ENCODE measurements around the gene GFPT1. TPM values are rescaled to one million over a fixed set of nuclear protein-coding genes. Genes with fewer than 3 reads are reported as not detected.

The GFPT1 gene
- total RNA-seq (10 to 100 TPM; 14.9 to 22.1 (median 19.8) TPM), total RNA-seq (49.0 to 166 (median 70.3) reads per million in 29 experiments)
- total RNA-seq (2013), result 16.7 TPM

DNA sequence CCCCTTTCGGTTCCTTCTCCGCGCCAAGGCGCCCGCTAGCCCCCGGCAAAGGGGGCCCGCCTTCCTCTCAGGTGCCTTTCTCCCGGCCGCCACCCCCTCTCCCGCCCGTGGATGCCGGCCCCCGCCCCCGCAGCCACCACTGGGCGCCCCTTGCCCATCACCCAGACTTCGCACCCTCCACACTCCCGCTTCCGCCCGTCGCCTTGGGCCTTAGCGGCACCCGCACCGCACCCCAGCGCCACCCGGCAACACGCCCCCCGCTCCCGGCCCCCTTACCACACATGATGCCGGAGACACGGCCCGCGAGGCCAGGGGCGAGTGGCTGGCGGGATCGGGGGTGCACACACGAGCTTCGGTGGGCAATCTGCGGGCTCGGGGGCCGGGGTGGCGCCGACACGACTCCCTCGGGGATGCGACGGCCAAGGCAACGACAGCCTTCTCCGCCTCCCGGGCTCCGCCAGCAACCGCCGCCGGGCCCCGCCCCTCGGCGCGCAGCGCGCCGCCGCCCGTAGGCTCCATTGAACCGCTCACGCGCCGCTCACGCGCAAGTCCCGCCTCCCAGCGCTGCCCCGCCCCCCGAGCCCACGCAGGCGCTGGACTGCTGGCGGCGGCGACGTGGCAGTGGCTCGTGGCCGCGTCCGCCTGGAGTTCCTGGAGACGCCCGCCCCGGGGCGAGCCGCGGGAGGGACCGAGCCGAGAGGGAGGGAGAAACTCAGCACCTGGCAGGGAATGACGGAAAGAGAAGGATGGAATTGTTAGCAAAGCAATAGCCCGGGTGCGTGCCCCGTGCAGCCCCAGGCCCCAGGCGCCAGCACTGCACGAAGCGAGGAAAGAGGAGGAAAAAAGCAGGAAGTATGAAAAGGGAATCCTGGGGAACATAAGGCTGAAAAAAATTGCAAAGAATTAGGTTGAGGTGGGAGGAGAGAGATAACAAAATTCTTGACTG, at the start of gene GFPT1:
Gene GFPT1 (minus strand): TSS at position 439 of the 946 bp plus-strand sequence. CDS start 156 bp downstream, at position 283.
- H3K4me3 ChIP-seq (ENCODE audit: control insufficient read depth in 1 of 2, extremely low read depth in 1 of 2, low read length in 1 of 2), result peak within 1 kb of the TSS; percentile 61 to 64
- H3K4me3 Mint-ChIP-seq, result peak within 1 kb of the TSS; percentile 80 to 87 (median 84)
- DNase-seq (peak; percentile 80 to 97 (median 89)), ATAC-seq (replicated peaks in 1 of 4) (peak; percentile 95 to 99 (median 96))
- ChIA-PET POLR2A (interaction anchor here in 1 of 2 donors (0.5 to 1.0 kb wide), 2 partner anchors 46 to 48 kb away, joined by 3 to 5 read pairs; no protein-coding TSS in a partner anchor), CTCF (interaction anchor here in 1 of 2 donors (1.0 to 1.8 kb wide), 3 partner anchors 10 to 336 kb away, joined by 4 to 8 read pairs (median 5); partner anchors contain the start of gene NFU1)
- under 1% methylated on average over 87 of the region's 97 CpGs for WGBS (ENCODE audit: insufficient coverage)
- H3K27me3 ChIP-seq (replicated peaks in 1 of 2; ENCODE audit: control insufficient read depth in 2 of 2, extremely low read depth in 1 of 2, insufficient read depth in 2 of 2, low read length in 1 of 2), result no peaks in the 10 kb centered on the region
- peak within 1 kb of the TSS; percentile 67 to 85 for H3K27ac Mint-ChIP-seq
- peaks cover 43 to 49% (median 46%) of the 10 kb centered on the region in 3 donors for H3K4me1 Mint-ChIP-seq
- no peaks in the 10 kb centered on the region for H3K36me3 ChIP-seq (ENCODE audit: control insufficient read depth in 2 of 2, extremely low read depth in 1 of 2, insufficient read depth in 1 of 2, low read length in 1 of 2)
- H3K4me1 ChIP-seq (ENCODE audit: control insufficient read depth in 1 of 2, extremely low read depth in 1 of 2, insufficient read depth in 2 of 2, low read length in 2 of 2), result peaks cover 15 to 18% of the 10 kb centered on the region in 2 experiments
- H3K36me3 Mint-ChIP-seq, result peaks cover 7% of the 10 kb centered on the region
- H3K27ac ChIP-seq (ENCODE audit: low read length), result peak within 1 kb of the TSS; percentile 48
- H3K9me3 Mint-ChIP-seq, result no peaks in the 10 kb centered on the region
- H3K9me3 ChIP-seq, result no peaks in the 10 kb centered on the region
- no peaks in the 10 kb centered on the region for H3K27me3 Mint-ChIP-seq

- H3K9me3 Mint-ChIP-seq, result peaks cover 0 to 5% (median 0%) of the 10 kb centered on the region in 3 donors
- Histone ChIP-seq H3K4me1 (ENCODE audit: control insufficient read depth in 1 of 2, extremely low read depth in 1 of 2, insufficient read depth in 2 of 2, low read length in 2 of 2) (peaks cover 11 to 28% of the 10 kb centered on the region in 2 experiments), H3K4me3 (ENCODE audit: control insufficient read depth in 1 of 2, extremely low read depth in 1 of 2, low read length in 1 of 2) (peak overlapping the region; percentile 79 to 83), H3K27ac (ENCODE audit: low read length) (peak overlapping the region; percentile 95), H3K27me3 (replicated peaks in 1 of 2; ENCODE audit: control insufficient read depth in 2 of 2, extremely low read depth in 1 of 2, insufficient read depth in 2 of 2, low read length in 1 of 2) (no peaks in the 10 kb centered on the region), H3K36me3 (ENCODE audit: control insufficient read depth in 2 of 2, extremely low read depth in 1 of 2, insufficient read depth in 1 of 2, low read length in 1 of 2) (no peaks in the 10 kb centered on the region), H3K9me3 (no peaks in the 10 kb centered on the region)
- peaks cover 44 to 47% (median 47%) of the 10 kb centered on the region in 3 donors for H3K4me1 Mint-ChIP-seq
- peaks cover 9% of the 10 kb centered on the region for H3K36me3 Mint-ChIP-seq
- CTCF ChIA-PET, result interaction anchor here (0.6 to 1.9 kb wide), 14 partner anchors 26 to 635 kb away, joined by 3 to 12 read pairs (median 4); partner anchors contain the start of genes AAK1 (in 1 of the 2) and MXD1 (in 1 of the 2)
- H3K27me3 Mint-ChIP-seq, result no peaks in the 10 kb centered on the region
- H3K4me3 Mint-ChIP-seq, result peak overlapping the region; percentile 83 to 97 (median 96)
- POLR2A ChIA-PET, result interaction anchor here (0.6 to 1.8 kb wide), 8 partner anchors 19 to 288 kb away, joined by 3 to 11 read pairs (median 4); no protein-coding TSS in a partner anchor
- H3K27ac Mint-ChIP-seq, result peak overlapping the region; percentile 98 to 99
- 0% methylated on average over 2 of the region's 5 CpGs for WGBS (ENCODE audit: insufficient coverage)
- peak in 3 of 35 experiments; percentile 1 to 9 (median 4) for DNase-seq
- peak; percentile 3 to 13 (median 8) for ATAC-seq (replicated peaks in 1 of 4)
These were observed 49.5 kb upstream of the GFPT1 start for GRCh38 chr2:69436596-69436937.

- peak overlapping the region in 1 of 2 donors; percentile 50 for H3K27ac Mint-ChIP-seq
- no peak for DNase-seq
- H3K9me3 Mint-ChIP-seq, result peaks cover 0 to 5% (median 0%) of the 10 kb centered on the region in 3 donors
- H3K27ac ChIP-seq (ENCODE audit: low read length), result no peak overlapping the region
- peaks cover 11 to 28% of the 10 kb centered on the region in 2 experiments for H3K4me1 ChIP-seq (ENCODE audit: control insufficient read depth in 1 of 2, extremely low read depth in 1 of 2, insufficient read depth in 2 of 2, low read length in 2 of 2)
- peaks cover 44 to 49% (median 47%) of the 10 kb centered on the region in 3 donors for H3K4me1 Mint-ChIP-seq
- CTCF ChIA-PET, result no interaction called here
- 90% methylated on average over 2 of the region's 5 CpGs for WGBS (ENCODE audit: insufficient coverage)
- H3K4me3 Mint-ChIP-seq, result peak overlapping the region in 2 of 3 donors; percentile 4 to 56
- no peak for ATAC-seq (replicated peaks in 1 of 4)
- POLR2A ChIA-PET, result no interaction called here
- H3K36me3 Mint-ChIP-seq, result peaks cover 10% of the 10 kb centered on the region
- no peak overlapping the region for H3K4me3 ChIP-seq (ENCODE audit: control insufficient read depth in 1 of 2, extremely low read depth in 1 of 2, low read length in 1 of 2)
- peaks cover 0 to 14% of the 10 kb centered on the region in 2 donors for H3K36me3 ChIP-seq (ENCODE audit: control insufficient read depth in 2 of 2, extremely low read depth in 1 of 2, insufficient read depth in 1 of 2, low read length in 1 of 2)
- no peaks in the 10 kb centered on the region for H3K9me3 ChIP-seq
- H3K27me3 ChIP-seq (replicated peaks in 1 of 2; ENCODE audit: control insufficient read depth in 2 of 2, extremely low read depth in 1 of 2, insufficient read depth in 2 of 2, low read length in 1 of 2), result no peaks in the 10 kb centered on the region
- H3K27me3 Mint-ChIP-seq, result no peaks in the 10 kb centered on the region
These were observed 47.7 kb upstream of the GFPT1 start for GRCh38 chr2:69434753-69435152.

DNA sequence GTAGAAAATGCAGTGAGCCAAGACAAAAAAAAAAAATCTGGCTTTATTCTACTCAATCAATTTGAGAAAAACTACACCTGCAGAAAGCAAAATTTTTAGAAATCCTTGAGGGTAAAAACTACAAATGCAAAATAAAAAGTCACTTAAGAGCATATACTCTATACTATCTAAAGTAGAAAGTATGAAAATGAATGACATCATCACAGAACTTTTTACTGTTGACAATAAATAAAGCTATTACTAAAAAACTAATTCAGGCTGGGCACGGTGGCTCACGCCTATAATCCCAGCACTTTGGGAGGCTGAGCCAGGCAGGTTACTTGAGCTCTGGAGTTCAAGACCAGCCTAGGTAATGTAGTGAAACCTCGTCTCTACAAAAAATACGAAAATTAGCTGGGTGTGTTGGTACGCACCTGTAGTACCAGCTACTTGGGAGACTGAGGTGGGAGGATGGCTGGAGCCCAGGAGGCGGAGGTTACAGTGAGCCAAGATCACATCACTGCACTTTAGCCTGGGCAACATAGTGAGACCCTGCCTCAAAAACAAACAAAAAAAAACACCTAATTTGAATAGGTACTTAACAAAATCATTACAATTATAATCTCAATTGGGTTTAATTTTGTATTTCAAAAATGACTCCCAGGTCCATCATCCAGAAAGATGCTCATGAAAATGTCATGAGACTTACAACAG, 42.6 kb upstream of the GFPT1 start:
- Mint-ChIP-seq H3K27ac (no peak overlapping the region), H3K9me3 (no peaks in the 10 kb centered on the region), H3K36me3 (peaks cover 11% of the 10 kb centered on the region), H3K27me3 (no peaks in the 10 kb centered on the region), H3K4me3 (no peak overlapping the region), H3K4me1 (peaks cover 10 to 13% (median 11%) of the 10 kb centered on the region in 3 donors)
- H3K9me3 ChIP-seq, result no peaks in the 10 kb centered on the region
- POLR2A ChIA-PET, result interaction anchor here in 1 of 2 donors (0.8 kb wide), 1 partner anchor 35 kb away, joined by 3 read pairs; no protein-coding TSS in a partner anchor
- CTCF ChIA-PET, result interaction anchor here in 1 of 2 donors (0.9 kb wide), 1 partner anchor 54 kb away, joined by 5 read pairs; no protein-coding TSS in a partner anchor
- H3K36me3 ChIP-seq (ENCODE audit: control insufficient read depth in 2 of 2, extremely low read depth in 1 of 2, insufficient read depth in 1 of 2, low read length in 1 of 2), result peaks cover 3 to 47% of the 10 kb centered on the region in 2 donors
- no peaks in the 10 kb centered on the region for H3K27me3 ChIP-seq (replicated peaks in 1 of 2; ENCODE audit: control insufficient read depth in 2 of 2, extremely low read depth in 1 of 2, insufficient read depth in 2 of 2, low read length in 1 of 2)
- no peak for ATAC-seq (replicated peaks in 1 of 4)
- no peak overlapping the region for H3K4me3 ChIP-seq (ENCODE audit: control insufficient read depth in 1 of 2, extremely low read depth in 1 of 2, low read length in 1 of 2)
- 100% methylated on average over 2 of the region's 6 CpGs for WGBS (ENCODE audit: insufficient coverage)
- DNase-seq, result no peak
- H3K4me1 ChIP-seq (ENCODE audit: control insufficient read depth in 1 of 2, extremely low read depth in 1 of 2, insufficient read depth in 2 of 2, low read length in 2 of 2), result peaks cover 0 to 3% of the 10 kb centered on the region in 2 experiments
- no peak overlapping the region for H3K27ac ChIP-seq (ENCODE audit: low read length)

DNA sequence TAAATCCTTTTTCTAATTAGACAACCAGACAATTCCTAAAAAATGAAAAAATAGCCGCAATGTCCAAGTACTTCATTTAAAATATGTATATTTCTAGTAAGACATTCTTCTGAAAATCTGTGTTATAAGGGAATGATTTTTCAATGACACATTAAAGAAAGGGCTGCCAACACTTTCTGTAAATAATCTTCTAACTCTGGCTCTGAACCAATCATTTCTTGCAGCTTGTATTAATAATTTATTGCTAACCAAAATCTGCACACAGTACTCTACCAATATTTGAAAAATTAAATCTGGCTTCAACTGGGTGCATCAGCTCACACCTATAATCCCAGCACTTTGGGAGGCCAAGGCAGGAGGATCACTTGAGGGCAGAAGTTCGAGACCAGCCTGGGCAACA, 42.0 kb upstream of the GFPT1 start:
- Histone ChIP-seq H3K4me1 (ENCODE audit: control insufficient read depth in 1 of 2, extremely low read depth in 1 of 2, insufficient read depth in 2 of 2, low read length in 2 of 2) (peaks cover 0 to 3% of the 10 kb centered on the region in 2 experiments), H3K9me3 (no peaks in the 10 kb centered on the region), H3K27ac (ENCODE audit: low read length) (no peak overlapping the region), H3K4me3 (ENCODE audit: control insufficient read depth in 1 of 2, extremely low read depth in 1 of 2, low read length in 1 of 2) (no peak overlapping the region), H3K27me3 (replicated peaks in 1 of 2; ENCODE audit: control insufficient read depth in 2 of 2, extremely low read depth in 1 of 2, insufficient read depth in 2 of 2, low read length in 1 of 2) (no peaks in the 10 kb centered on the region), H3K36me3 (ENCODE audit: control insufficient read depth in 2 of 2, extremely low read depth in 1 of 2, insufficient read depth in 1 of 2, low read length in 1 of 2) (peaks cover 3 to 47% of the 10 kb centered on the region in 2 donors)
- ATAC-seq (replicated peaks in 1 of 4), result no peak
- H3K4me3 Mint-ChIP-seq, result no peak overlapping the region
- POLR2A ChIA-PET, result interaction anchor here in 1 of 2 donors (0.8 kb wide), 1 partner anchor 34 kb away, joined by 3 read pairs; no protein-coding TSS in a partner anchor
- H3K27me3 Mint-ChIP-seq, result no peaks in the 10 kb centered on the region
- no CpG with 5 or more reads among the region's 2 CpGs for WGBS (ENCODE audit: insufficient coverage)
- no peak overlapping the region for H3K27ac Mint-ChIP-seq
- CTCF ChIA-PET, result no interaction called here
- no peaks in the 10 kb centered on the region for H3K9me3 Mint-ChIP-seq
- peaks cover 11% of the 10 kb centered on the region for H3K36me3 Mint-ChIP-seq
- DNase-seq, result no peak
- H3K4me1 Mint-ChIP-seq, result peaks cover 5 to 8% (median 6%) of the 10 kb centered on the region in 3 donors

Data from T-cell (primary cell).